Chondrocyte (in vitro differentiated cells): ENCODE data around the gene TSPAN33. TPM values are rescaled to one million over a fixed set of nuclear protein-coding genes. Genes with fewer than 3 reads are reported as not detected.

Experiments used
- DNase-seq: peaks from one replicate; pipeline ENCODE4 v3.0.0; 2021; ENCODE audit warnings: mixed read lengths, low spot score
- H3K27ac Mint-ChIP-seq: one replicate; pipeline ENCODE4 v1.8.0; 2021; ENCODE audit warnings: mild to moderate bottlenecking, moderate library complexity, mixed read lengths; ENCODE audit not compliant: unreplicated experiment
- H3K27me3 Mint-ChIP-seq: 2 replicates; pipeline ENCODE4 v1.8.0; 2021; ENCODE audit warnings: low read depth, mixed read lengths
- H3K36me3 Mint-ChIP-seq: 2 replicates; pipeline ENCODE4 v1.8.0; 2021; ENCODE audit warnings: low read depth, mixed read lengths
- H3K4me1 Mint-ChIP-seq: 2 replicates; pipeline ENCODE4 v1.8.0; 2021; ENCODE audit warnings: low read depth, mild to moderate bottlenecking, mixed read lengths
- H3K4me3 Mint-ChIP-seq: one replicate; pipeline ENCODE4 v1.8.0; 2021; ENCODE audit warnings: mild to moderate bottlenecking, moderate library complexity, mixed read lengths; ENCODE audit not compliant: unreplicated experiment
- H3K9me3 Mint-ChIP-seq: 2 replicates; pipeline ENCODE4 v1.8.0; 2021; ENCODE audit warnings: low read depth, mixed read lengths
- CTCF ChIP-seq: fragments of 200-600 bp; sonication (generic); IDR thresholded peaks from 2 replicates; pipeline ENCODE4 v1.5.0; 2021; ENCODE audit warnings: antibody characterized with exemption, mild to moderate bottlenecking, moderate library complexity
- total RNA-seq: library from RNA; stranded (reverse); gene quantifications from 3 replicates; pipeline ENCODE4 v1.2.1, GENCODE V29; 2021

The TSPAN33 gene
- total RNA-seq, 1 donor from 2014 or later = 4.2 TPM

DNA sequence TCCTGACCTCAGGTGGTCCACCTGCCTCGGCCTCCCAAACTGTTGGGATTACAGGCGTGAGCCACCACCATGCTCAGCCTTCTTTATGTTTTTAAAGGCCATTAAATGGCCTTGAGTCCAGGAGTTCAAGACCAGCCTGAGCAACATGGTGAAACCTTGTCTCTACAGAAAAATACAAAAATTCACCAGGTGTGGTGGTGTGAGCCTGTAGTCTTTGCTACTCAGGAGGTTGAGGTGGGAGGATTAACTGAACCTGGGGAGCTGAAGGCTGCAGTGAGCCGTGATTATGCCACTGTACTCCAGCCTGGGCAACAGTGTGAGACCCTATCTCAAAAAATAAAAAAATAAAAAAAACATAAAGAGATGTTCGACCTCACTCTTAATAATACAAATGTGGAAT lies 54.9 kb downstream of the TSPAN33 start:
- H3K4me3 Mint-ChIP-seq = no peak overlapping the region
- H3K9me3 Mint-ChIP-seq = no peaks in the 10 kb centered on the region
- no peak for TF ChIP-seq CTCF
- no peak for DNase-seq
- no peaks in the 10 kb centered on the region for H3K36me3 Mint-ChIP-seq
- no peaks in the 10 kb centered on the region for H3K27me3 Mint-ChIP-seq
- no peak overlapping the region for H3K27ac Mint-ChIP-seq
- no peaks in the 10 kb centered on the region for H3K4me1 Mint-ChIP-seq

GRCh38 chr7:129202058-129202777 lies 57.7 kb downstream of the TSPAN33 start:
- Mint-ChIP-seq H3K9me3 (no peaks in the 10 kb centered on the region), H3K4me1 (no peaks in the 10 kb centered on the region), H3K36me3 (peaks cover 2% of the 10 kb centered on the region), H3K27me3 (no peaks in the 10 kb centered on the region), H3K27ac (no peak overlapping the region), H3K4me3 (no peak overlapping the region)
- no peak for TF ChIP-seq CTCF
- DNase-seq = no peak

DNA sequence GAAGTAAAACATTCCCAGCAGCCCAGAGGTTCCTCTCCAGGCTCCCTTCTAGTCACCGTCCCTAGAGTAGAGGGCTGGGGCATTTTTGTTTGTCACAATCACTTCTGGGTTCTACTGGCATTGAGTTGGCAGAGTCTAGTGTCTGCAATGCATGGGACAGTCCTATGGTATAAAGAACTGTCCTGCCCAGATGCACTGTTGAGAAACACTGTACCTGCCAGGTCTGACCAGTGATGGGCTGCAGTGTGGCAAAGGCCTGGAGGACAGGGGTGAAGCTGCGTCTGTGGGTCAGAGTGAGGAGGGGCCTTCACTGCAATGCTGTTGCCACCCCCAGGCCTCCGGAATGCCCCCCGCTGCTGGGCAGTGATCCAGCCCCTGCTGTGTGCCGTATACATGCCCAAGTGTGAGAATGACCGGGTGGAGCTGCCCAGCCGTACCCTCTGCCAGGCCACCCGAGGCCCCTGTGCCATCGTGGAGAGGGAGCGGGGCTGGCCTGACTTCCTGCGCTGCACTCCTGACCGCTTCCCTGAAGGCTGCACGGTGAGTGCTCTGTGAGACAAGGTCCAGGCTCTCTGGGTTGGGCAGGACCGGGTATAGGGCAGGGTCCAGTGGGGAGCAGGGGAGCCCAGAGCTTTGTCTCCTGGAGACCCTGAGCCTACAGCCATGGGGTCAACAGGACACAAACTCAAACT lies 58.7 kb downstream of the TSPAN33 start:
- Mint-ChIP-seq H3K4me3 (no peak overlapping the region), H3K36me3 (peaks cover 2% of the 10 kb centered on the region), H3K27ac (no peak overlapping the region), H3K27me3 (no peaks in the 10 kb centered on the region), H3K4me1 (no peaks in the 10 kb centered on the region), H3K9me3 (no peaks in the 10 kb centered on the region)
- TF ChIP-seq CTCF = no peak
- no peak for DNase-seq

DNA sequence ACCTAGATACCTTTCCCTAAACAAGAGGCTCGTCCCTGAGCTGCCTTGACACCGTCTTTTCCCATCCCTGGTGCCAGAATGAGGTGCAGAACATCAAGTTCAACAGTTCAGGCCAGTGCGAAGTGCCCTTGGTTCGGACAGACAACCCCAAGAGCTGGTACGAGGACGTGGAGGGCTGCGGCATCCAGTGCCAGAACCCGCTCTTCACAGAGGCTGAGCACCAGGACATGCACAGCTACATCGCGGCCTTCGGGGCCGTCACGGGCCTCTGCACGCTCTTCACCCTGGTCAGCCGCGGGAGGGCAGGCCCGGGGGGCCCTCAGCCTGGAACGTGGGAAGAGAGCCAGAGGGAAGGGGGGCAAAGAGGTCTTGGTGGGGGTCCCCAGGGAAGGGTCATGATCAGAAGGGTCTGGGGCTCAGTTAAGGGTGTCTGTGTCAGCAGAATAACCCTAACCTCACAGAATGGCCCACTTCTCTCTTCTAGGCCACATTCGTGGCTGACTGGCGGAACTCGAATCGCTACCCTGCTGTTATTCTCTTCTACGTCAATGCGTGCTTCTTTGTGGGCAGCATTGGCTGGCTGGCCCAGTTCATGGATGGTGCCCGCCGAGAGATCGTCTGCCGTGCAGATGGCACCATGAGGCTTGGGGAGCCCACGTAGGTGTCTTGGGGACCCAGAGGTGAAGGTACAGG lies 60.8 kb downstream of the TSPAN33 start:
- DNase-seq = no peak
- no peaks in the 10 kb centered on the region for H3K4me1 Mint-ChIP-seq
- H3K4me3 Mint-ChIP-seq = no peak overlapping the region
- TF ChIP-seq CTCF = no peak
- H3K27ac Mint-ChIP-seq = peak overlapping the region; percentile 78
- H3K27me3 Mint-ChIP-seq = no peaks in the 10 kb centered on the region
- H3K36me3 Mint-ChIP-seq = peaks cover 4% of the 10 kb centered on the region
- no peaks in the 10 kb centered on the region for H3K9me3 Mint-ChIP-seq

- no peak for DNase-seq
- no peak overlapping the region for H3K4me3 Mint-ChIP-seq
- H3K9me3 Mint-ChIP-seq = no peaks in the 10 kb centered on the region
- no peaks in the 10 kb centered on the region for H3K27me3 Mint-ChIP-seq
- H3K36me3 Mint-ChIP-seq = peaks cover 8% of the 10 kb centered on the region
- H3K4me1 Mint-ChIP-seq = no peaks in the 10 kb centered on the region
- H3K27ac Mint-ChIP-seq = no peak overlapping the region
- TF ChIP-seq CTCF = no peak
Measured at GRCh38 chr7:129205987-129206785, 61.7 kb downstream of the TSPAN33 start.
